ENCODE measurements around the gene CD1B.
"Not testable (repeated sequence)": the region's sequence is repeated elsewhere in the genome, so short reads cannot be mapped to it uniquely, and the experiment has no call there.

The CD1B gene

DNA sequence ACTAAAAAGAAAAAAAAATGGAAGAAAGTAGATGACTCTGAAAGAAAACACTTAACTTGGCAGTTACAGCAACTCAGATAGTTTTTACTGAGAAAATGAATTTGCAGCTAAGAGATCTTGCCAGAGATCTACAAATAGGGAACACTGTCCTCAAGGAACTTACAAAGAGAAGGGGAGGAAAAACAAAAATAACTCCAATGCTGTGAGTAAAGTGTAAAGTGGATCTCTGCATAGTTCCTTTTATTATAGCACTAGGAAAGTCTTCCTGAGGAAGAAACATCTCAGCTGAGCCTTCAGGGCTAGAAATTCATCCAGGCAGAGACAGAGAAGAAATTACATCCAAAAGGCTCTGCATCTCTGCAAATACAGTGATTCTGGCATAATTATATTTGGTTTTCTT, 3.9 kb downstream of the CD1B start:
- DNase-seq = no peak

DNA sequence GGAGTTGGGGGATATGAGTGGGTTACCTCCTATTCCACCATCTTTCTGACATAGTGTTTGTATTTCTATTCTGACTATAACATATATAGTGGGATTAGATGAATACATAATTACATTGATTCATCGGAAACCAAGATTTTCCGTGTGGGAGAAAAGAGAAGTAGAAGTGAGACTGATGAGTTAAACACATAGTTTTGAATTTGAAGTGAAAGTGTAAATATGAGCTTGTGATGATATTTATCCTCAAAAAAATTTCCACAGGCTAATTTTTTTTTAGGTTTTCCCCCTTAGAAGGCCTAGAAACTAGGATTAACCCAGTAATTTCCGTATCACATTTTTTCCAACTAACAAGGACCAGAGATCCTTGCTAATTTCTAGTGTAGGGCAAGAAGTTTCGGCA, 6.9 kb downstream of the CD1B start:
- no peak for DNase-seq

DNA sequence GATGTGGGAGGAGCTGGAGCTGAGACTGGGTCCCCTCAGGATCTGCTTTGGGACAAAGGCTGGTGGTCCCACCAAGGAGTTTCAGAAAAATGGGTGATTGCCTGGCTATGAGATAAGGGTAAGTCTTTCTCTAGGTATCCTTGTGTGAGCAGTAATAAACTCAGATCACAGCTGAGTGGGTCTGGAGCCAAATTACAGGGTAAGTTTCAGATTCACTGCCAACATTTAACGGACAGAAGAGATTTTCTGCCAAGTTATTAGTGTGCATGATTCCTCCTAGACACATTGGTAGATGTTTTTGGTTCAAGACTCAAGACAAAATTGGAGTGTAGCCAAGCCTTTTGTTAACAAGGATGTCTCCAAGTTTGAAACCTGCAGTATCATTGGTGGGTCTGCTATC, 7.5 kb downstream of the CD1B start:
- no peak for DNase-seq

DNA sequence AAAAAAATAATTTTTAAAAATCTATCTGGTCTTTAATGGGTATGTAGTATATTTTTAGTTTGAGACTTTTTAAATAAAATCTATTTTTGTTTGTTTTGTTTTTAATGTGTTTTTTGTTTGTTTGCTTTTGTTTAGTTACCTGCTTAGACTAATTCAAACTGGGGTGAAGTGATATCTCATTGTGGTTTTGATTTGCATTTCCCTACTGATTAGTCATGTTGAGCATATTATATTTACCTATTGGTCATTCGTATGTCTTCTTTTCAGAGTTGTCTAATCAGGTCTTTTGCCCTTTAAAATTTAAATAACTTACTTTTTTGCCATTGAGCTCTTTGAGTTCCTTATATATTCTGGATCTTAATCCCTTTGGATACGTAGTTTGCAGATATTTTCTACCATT, 20.3 kb downstream of the CD1B start:
- DNase-seq = no peak

DNA sequence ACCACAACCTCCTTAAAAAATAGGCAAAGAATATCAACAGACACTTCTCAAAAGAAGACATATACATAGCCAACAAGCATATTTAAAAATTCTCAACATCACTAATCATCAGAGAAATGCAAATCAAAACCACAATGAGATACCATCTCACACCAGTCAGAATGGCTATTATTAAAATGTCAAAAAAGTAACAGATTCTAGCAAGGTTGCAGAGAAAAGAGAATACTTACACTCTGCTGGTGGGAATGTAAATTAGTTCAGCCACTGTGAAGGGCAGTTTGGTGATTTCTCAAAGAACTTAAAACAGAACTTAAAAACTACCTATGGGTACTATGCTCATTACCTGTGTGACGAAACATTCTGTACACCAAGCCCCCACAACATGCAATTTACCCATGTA, 20.7 kb downstream of the CD1B start:
- DNase-seq = no peak

DNA sequence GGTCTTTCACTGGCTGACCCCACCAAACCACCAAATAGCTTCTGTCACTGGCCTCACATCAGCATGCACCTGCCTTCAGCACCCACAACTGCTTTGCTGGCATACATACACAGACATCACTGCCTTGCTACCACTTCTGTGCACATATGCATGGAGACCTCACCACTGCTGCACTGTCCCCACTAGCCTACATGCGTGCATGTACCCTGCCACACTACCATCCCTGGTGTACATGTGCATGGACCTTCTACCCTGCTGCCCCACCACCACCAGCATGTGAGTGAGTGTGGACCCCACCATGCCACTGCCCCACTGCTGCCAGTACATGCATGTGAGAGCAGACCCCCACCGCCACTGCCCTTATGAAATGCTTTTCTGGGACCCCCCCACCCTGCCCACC, 35.5 kb downstream of the CD1B start:
- DNase-seq = no peak

DNA sequence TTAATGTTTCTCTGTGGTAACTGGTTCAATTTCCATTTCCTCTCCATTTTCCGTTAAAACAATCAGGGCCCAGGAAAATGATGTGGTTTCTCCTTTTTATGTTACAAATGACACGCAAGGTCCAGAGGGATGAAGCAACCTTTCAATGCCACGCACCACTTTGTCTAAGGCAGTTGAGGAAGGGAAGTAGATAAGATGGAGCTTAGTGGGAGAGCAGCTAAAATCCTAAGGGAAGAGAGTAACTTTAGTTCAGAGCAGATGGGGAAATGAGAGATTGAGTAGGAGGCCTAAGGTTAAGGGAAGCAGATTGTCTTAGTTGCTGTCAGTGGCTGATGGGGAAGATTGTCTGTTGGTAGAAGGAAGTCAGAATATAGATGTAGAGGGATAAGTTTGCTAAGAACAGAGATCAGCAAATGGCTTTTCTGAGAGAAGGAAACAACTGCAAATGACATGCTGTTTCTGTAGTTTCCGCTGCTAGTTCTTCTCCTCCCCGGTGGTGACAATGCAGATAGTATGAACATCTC, 40.9 kb downstream of the CD1B start:
- no peak for DNase-seq

DNA sequence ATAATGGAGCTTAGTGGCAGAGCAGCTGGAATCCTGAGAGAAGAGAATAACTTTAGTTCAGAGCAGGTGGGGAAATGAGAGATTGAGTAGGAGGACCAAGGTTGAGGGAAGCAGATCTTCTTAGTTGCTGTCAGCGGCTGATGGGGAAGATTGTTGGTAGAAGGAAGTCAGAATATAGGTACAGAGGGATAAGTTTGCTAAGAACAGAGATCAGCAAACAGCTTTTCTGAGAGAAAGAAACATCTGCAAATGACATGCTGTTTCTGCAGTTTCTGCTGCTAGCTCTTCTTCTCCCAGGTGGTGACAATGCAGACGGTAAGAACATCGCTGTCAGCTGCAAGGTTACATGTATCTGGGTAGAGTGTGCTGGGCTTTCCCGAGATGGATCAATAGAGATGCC, 41.5 kb downstream of the CD1B start, which contains the start of gene CD1C:
CD1C (plus strand) TSS at position 113 of the 400 bp plus-strand sequence; CDS start at position 255, 142 bp downstream.
- DNase-seq = no peak

DNA sequence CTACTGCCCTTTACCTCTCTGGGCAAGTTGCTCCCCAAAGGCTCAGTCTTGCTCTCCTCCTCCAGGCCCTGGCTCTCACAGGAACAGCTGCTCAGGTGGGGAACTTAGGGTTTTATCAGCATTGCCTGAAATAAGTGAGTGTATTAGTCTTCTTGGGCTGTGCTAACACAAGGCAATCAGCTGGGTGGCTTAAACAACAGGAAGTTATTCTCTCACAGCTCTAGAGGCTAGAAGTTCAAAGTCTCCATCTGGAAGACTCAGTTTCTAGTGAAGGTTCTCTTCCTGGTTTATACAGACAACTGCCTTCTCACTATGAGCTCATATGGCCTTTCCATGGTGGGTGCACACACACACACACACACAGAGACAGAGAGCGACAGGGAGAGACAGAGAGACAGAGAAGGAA, 44.4 kb downstream of the CD1B start:
- no peak for DNase-seq

DNA sequence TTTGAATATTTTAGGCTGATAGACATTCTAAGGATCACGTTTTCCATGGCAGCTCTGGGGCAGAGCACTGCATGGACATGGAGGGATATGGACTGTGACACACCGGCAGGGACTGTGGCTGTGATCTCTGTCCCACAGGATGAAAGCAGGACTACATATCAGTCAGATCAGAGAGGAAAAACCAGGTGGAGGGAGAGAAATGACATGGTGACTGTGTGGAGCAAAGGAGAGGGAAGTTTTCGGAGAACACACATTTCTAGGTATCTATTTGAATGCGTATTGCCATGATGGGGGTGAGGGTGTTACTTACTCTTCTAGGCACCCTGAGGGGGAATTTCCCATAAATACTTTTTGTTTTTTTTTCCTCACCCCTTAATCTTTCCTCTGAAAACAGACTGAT, 44.8 kb downstream of the CD1B start:
- no peak for DNase-seq

DNA sequence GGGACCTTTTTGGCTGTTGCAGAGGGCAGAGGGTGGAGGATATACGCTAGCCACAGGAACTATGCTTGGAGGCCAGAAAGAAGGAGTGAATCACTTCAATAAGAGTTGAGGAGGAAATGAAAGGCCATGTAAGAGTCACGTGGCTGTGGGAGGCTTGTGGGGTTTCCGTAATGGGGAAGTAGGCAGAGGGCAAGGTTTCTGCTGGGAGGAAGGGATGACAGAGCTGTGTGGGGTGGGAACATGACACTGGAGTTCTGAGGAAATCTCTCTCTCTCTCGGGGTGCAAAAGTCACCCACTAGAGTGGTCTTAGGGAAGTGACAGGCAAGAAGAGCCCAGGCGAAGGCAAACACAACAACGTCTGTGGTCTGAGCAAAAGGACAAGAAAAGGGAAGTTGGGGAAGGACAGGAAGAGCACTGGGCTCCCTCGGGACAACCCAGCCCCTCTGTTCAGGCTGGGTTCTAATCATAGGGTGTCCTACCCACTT, 45.5 kb downstream of the CD1B start:
- no peak for DNase-seq

DNA sequence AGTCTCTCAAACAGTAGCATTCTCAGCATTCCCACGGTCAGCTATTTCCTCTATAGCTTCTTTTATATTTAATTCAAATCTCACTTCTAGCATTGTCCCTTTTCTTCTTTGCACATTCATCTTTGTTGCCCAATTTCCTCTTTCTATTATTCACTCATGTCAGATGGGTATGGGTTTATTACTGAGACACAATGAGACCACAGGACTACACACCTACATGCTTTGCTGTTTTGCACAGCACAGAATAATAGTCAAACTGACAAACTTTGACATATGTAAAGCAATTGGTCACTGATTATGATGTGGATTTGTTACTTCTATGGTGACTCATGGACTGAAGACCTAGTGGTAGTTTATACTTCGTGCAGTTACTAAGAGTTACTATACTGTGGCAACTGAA, 47.4 kb downstream of the CD1B start:
- DNase-seq = no peak

DNA sequence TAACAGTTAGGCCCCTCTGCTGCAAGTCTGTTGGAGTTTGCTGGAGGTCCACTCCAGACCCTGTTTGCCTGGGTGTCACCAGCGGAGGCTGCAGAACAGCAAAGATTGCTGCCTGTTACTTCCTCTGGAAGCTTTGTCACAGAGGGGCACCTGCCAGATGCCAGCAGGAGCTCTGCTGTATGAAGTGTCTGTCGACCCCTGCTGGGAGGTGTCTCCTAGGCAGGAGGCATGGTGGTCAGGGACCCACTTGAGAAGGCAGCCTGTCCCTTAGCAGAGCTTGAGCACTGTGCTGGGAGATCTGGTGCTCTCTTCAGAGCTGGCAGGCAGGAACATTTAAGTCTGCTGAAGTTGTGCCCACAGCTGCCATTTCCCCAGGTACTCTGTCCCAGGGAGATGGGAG, 48.9 kb downstream of the CD1B start:
- DNase-seq = not testable (repeated sequence)

All from stimulated activated CD4-positive, alpha-beta T cell treated with anti-CD3 and anti-CD28 coated beads, Interleukin-4, amount 100 ng/mL, for 4 hours (primary cell).